Neural cell (in vitro differentiated cells): Measurements from ENCODE around the gene MYO1D. TPM values are rescaled to one million over a fixed set of nuclear protein-coding genes. Genes with fewer than 3 reads are reported as not detected.

Source experiments
- H2AFZ ChIP-seq: fragments of 200-600, 300-800 bp; sonication (generic), shearing (Covaris generic); 2 replicates; pipeline ENCODE4 v1.6.0; 2014; ENCODE audit warnings: low read depth, mild to moderate bottlenecking, antibody characterized with exemption, low read length, moderate library complexity
- H3F3A ChIP-seq: fragments of 200-600 bp; shearing (Covaris generic); 2 replicates; pipeline ENCODE4 v1.6.1; 2016; ENCODE audit warnings: mild to moderate bottlenecking, moderate library complexity, mixed read lengths, antibody characterized with exemption, low read length; ENCODE audit not compliant: insufficient read depth, poor library complexity, severe bottlenecking
- H3K27ac ChIP-seq: fragments of 200-600, 300-800 bp; sonication (generic), shearing (Covaris generic); 2 replicates; pipeline ENCODE4 v1.5.1; 2014; ENCODE audit warnings: mild to moderate bottlenecking, low read length, moderate library complexity
- H3K27me3 ChIP-seq: fragments of 300-800, 200-600 bp; sonication (generic), shearing (Covaris generic); 2 replicates; pipeline ENCODE4 v1.6.0; 2014; ENCODE audit warnings: mild to moderate bottlenecking, low read depth, low read length, moderate library complexity; ENCODE audit not compliant: insufficient read depth
- H3K36me3 ChIP-seq: fragments of 300-800, 200-600 bp; sonication (generic), shearing (Covaris generic); 2 replicates; pipeline ENCODE4 v1.5.1; 2014; ENCODE audit warnings: mild to moderate bottlenecking, antibody characterized with exemption, low read length, moderate library complexity; ENCODE audit not compliant: insufficient read depth
- H3K4me2 ChIP-seq: fragments of 300-800, 200-600 bp; sonication (generic), shearing (Covaris generic); 2 replicates; pipeline ENCODE4 v1.6.0; 2014; ENCODE audit warnings: mild to moderate bottlenecking, low read length
- H3K4me3 ChIP-seq: fragments of 300-800, 200-600 bp; sonication (generic), shearing (Covaris generic); 2 replicates; pipeline ENCODE4 v1.5.1; 2014; ENCODE audit warnings: mild to moderate bottlenecking, low read length, moderate library complexity
- H3K79me2 ChIP-seq: fragments of 200-600 bp; shearing (Covaris generic); replicated peaks from 2 replicates; pipeline ENCODE4 v1.6.0; 2014; ENCODE audit warnings: mild to moderate bottlenecking, low read length, moderate library complexity; ENCODE audit not compliant: insufficient read depth
- H3K9ac ChIP-seq: fragments of 300-800, 200-600 bp; sonication (generic), shearing (Covaris generic); 2 replicates; pipeline ENCODE4 v1.6.1; 2016; ENCODE audit warnings: mild to moderate bottlenecking, low read length, mixed read lengths
- H3K9me2 ChIP-seq: fragments of 200-600 bp; shearing (Covaris generic); 2 replicates; pipeline ENCODE4 v1.6.1; 2016; ENCODE audit warnings: mild to moderate bottlenecking, low read length, mixed read lengths; ENCODE audit not compliant: insufficient read depth
- H3K9me3 ChIP-seq: fragments of 200-600, 300-800 bp; sonication (generic), shearing (Covaris generic); 2 replicates; pipeline ENCODE4 v1.6.1; 2016; ENCODE audit warnings: mild to moderate bottlenecking, mixed run types, low read length, moderate library complexity, mixed read lengths
- H4K20me1 ChIP-seq: fragments of 200-600 bp; shearing (Covaris generic); 2 replicates; pipeline ENCODE4 v1.6.1; 2016; ENCODE audit warnings: mild to moderate bottlenecking, mixed run types; ENCODE audit not compliant: insufficient read depth
- EP300 ChIP-seq: fragments of 450-650 bp; conservative IDR thresholded peaks from 2 replicates; pipeline ENCODE4 v1.6.1; 2014; ENCODE audit warnings: antibody characterized with exemption, mild to moderate bottlenecking, moderate library complexity; ENCODE audit not compliant: poor library complexity, severe bottlenecking
- EZH2 ChIP-seq: fragments of 200-600, 300-800 bp; shearing (Covaris generic), sonication (generic); IDR thresholded peaks from 2 replicates; pipeline ENCODE4 v1.6.1; 2014; ENCODE audit warnings: antibody characterized with exemption, low read length, borderline replicate concordance, mild to moderate bottlenecking; ENCODE audit not compliant: insufficient read depth, poor library complexity, severe bottlenecking
- MXI1 ChIP-seq: fragments of 450-650 bp; conservative IDR thresholded peaks from 2 replicates; pipeline ENCODE4 v1.6.1; 2014; ENCODE audit warnings: antibody characterized with exemption, mild to moderate bottlenecking; ENCODE audit not compliant: poor library complexity, severe bottlenecking
- POLR2AphosphoS5 ChIP-seq: IDR thresholded peaks from 2 replicates; pipeline ENCODE4 v1.6.1; 2012
- RAD21 ChIP-seq: fragments of 450-650 bp; conservative IDR thresholded peaks from 2 replicates; pipeline ENCODE4 v1.6.1; 2014; ENCODE audit warnings: antibody characterized with exemption, mild to moderate bottlenecking, moderate library complexity
- SMC3 ChIP-seq: fragments of 450-650 bp; conservative IDR thresholded peaks from 2 replicates; pipeline ENCODE4 v1.6.1; 2014; ENCODE audit warnings: antibody characterized with exemption, mild to moderate bottlenecking, moderate library complexity; ENCODE audit not compliant: poor library complexity
- TAF1 ChIP-seq: IDR thresholded peaks from 2 replicates; pipeline ENCODE4 v1.6.1; 2012; ENCODE audit warnings: low read depth
- polyA plus RNA-seq: library from polyadenylated mRNA; depleted of rRNA; stranded (reverse); fragments of >200 nt; gene quantifications from 2 replicates; pipeline ENCODE4 v1.2.3, GENCODE V29; 2014
- TF ChIP-seq, protein P1 (sequence below): fragments of 450-650 bp; IDR thresholded peaks from 2 replicates; pipeline ENCODE4 v1.5.1; 2014; ENCODE audit warnings: antibody characterized with exemption, mild to moderate bottlenecking, moderate library complexity; ENCODE audit not compliant: poor library complexity, severe bottlenecking
- TF ChIP-seq, protein P2 (sequence below): IDR thresholded peaks from 2 replicates; pipeline ENCODE4 v1.6.1; 2012; ENCODE audit warnings: borderline replicate concordance

MYO1D gene
- polyA plus RNA-seq, 1 donor from 2014 or later, result 10.7 TPM

DNA sequence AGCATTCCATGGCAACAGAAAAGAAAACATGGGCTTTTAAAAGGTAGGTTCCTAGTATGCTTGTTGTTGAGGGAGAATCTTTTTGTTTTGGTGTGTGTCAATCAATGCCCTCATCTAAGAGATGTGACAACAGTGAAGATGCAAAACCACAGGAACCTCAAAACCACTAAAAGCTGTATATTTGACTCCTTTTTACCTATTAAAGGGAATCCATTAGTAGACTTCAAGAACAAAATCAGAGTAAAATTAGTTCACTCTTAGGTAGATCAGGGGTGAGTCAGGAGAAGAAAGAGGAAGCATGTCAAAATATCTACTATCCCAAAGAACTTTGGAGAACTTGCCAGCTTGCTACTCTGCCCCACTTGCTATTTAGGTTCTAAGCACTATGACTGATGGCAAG, 301.1 kb downstream of the MYO1D start:
- H3K9me2 ChIP-seq, result no peaks in the 10 kb centered on the region
- TF ChIP-seq TAF1 (no peak), RAD21 (no peak), MXI1 (no peak), EZH2 (no peak), EP300 (no peak), POLR2AphosphoS5 (no peak), SMC3 (no peak)
- TF ChIP-seq, protein P1, sequence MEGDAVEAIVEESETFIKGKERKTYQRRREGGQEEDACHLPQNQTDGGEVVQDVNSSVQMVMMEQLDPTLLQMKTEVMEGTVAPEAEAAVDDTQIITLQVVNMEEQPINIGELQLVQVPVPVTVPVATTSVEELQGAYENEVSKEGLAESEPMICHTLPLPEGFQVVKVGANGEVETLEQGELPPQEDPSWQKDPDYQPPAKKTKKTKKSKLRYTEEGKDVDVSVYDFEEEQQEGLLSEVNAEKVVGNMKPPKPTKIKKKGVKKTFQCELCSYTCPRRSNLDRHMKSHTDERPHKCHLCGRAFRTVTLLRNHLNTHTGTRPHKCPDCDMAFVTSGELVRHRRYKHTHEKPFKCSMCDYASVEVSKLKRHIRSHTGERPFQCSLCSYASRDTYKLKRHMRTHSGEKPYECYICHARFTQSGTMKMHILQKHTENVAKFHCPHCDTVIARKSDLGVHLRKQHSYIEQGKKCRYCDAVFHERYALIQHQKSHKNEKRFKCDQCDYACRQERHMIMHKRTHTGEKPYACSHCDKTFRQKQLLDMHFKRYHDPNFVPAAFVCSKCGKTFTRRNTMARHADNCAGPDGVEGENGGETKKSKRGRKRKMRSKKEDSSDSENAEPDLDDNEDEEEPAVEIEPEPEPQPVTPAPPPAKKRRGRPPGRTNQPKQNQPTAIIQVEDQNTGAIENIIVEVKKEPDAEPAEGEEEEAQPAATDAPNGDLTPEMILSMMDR, result no peak
- TF ChIP-seq, protein P2, sequence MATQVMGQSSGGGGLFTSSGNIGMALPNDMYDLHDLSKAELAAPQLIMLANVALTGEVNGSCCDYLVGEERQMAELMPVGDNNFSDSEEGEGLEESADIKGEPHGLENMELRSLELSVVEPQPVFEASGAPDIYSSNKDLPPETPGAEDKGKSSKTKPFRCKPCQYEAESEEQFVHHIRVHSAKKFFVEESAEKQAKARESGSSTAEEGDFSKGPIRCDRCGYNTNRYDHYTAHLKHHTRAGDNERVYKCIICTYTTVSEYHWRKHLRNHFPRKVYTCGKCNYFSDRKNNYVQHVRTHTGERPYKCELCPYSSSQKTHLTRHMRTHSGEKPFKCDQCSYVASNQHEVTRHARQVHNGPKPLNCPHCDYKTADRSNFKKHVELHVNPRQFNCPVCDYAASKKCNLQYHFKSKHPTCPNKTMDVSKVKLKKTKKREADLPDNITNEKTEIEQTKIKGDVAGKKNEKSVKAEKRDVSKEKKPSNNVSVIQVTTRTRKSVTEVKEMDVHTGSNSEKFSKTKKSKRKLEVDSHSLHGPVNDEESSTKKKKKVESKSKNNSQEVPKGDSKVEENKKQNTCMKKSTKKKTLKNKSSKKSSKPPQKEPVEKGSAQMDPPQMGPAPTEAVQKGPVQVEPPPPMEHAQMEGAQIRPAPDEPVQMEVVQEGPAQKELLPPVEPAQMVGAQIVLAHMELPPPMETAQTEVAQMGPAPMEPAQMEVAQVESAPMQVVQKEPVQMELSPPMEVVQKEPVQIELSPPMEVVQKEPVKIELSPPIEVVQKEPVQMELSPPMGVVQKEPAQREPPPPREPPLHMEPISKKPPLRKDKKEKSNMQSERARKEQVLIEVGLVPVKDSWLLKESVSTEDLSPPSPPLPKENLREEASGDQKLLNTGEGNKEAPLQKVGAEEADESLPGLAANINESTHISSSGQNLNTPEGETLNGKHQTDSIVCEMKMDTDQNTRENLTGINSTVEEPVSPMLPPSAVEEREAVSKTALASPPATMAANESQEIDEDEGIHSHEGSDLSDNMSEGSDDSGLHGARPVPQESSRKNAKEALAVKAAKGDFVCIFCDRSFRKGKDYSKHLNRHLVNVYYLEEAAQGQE, result no peak

DNA sequence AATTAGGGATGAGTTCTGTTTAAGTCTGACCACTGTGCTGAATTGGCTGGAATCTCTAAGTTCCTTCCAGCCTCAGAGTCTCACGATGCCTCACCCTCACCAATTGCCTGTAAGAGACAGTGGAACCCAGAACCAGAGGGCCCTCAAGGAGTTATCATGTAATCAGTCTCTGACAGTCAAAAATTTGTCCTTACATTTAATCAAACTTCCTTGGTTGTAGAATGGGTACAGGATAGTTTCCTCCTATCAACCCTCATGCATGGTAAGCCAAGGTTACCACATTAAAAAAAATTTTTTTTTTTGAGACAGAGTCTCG, 306.9 kb downstream of the MYO1D start:
- H3F3A ChIP-seq, result peaks cover 1% of the 10 kb centered on the region
- H3K36me3 ChIP-seq, result no peaks in the 10 kb centered on the region
- TF ChIP-seq RAD21, result no peak
- no peak for TF ChIP-seq SMC3
- TF ChIP-seq POLR2AphosphoS5, result no peak
- TF ChIP-seq, protein P2, result no peak
- no peak for TF ChIP-seq EZH2
- TF ChIP-seq, protein P1, result no peak
- no peak for TF ChIP-seq EP300
- TF ChIP-seq TAF1, result no peak
- no peak for TF ChIP-seq MXI1
- H3K4me3 ChIP-seq, result no peak overlapping the region
- no peaks in the 10 kb centered on the region for H4K20me1 ChIP-seq
- H3K79me2 ChIP-seq, result no peaks in the 10 kb centered on the region
- H3K9ac ChIP-seq, result no peak overlapping the region
- H3K9me3 ChIP-seq, result no peaks in the 10 kb centered on the region
- no peak overlapping the region for H2AFZ ChIP-seq
- H3K27ac ChIP-seq, result no peak overlapping the region
- H3K9me2 ChIP-seq, result no peaks in the 10 kb centered on the region
- no peak overlapping the region for H3K4me2 ChIP-seq
- no peaks in the 10 kb centered on the region for H3K27me3 ChIP-seq

More for the DNA sequence above, 301.1 kb downstream of the MYO1D start:
- H4K20me1 ChIP-seq, result no peaks in the 10 kb centered on the region
- no peak overlapping the region for H3K9ac ChIP-seq
- peak overlapping the region; percentile 21 for H3K4me2 ChIP-seq
- no peaks in the 10 kb centered on the region for H3K9me3 ChIP-seq
- no peaks in the 10 kb centered on the region for H3K27me3 ChIP-seq
- H3K27ac ChIP-seq, result no peak overlapping the region
- no peak overlapping the region for H3K4me3 ChIP-seq
- H3K79me2 ChIP-seq, result no peaks in the 10 kb centered on the region
- no peaks in the 10 kb centered on the region for H3K36me3 ChIP-seq
- peaks cover 6% of the 10 kb centered on the region for H3F3A ChIP-seq
- no peak overlapping the region for H2AFZ ChIP-seq
